ENCODE data around the gene DGKB.

DNA sequence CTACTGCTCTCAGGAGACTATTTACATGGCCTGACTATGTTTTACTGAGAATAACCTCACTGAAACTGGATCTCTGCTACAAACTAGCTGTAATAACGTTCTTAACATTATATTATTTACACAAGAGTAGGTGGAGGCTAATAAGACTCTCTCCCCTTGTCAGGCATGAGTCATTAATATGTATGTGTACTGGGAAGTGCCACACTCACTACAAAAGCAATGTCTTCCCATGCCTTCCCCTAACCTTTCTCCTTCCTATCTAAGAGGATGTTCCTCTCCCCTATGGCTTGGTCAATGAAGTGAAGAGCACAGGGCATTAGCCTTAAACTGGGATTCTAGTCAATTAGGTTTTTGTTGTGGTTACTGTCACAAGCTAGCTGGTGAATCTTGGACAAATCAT, 147.9 kb downstream of the DGKB start:
- TF ChIP-seq POLR2AphosphoS5 (IDR thresholded peaks at IDR 0.05; ENCODE audit: low read depth): no peak
- TF ChIP-seq, protein P1, sequence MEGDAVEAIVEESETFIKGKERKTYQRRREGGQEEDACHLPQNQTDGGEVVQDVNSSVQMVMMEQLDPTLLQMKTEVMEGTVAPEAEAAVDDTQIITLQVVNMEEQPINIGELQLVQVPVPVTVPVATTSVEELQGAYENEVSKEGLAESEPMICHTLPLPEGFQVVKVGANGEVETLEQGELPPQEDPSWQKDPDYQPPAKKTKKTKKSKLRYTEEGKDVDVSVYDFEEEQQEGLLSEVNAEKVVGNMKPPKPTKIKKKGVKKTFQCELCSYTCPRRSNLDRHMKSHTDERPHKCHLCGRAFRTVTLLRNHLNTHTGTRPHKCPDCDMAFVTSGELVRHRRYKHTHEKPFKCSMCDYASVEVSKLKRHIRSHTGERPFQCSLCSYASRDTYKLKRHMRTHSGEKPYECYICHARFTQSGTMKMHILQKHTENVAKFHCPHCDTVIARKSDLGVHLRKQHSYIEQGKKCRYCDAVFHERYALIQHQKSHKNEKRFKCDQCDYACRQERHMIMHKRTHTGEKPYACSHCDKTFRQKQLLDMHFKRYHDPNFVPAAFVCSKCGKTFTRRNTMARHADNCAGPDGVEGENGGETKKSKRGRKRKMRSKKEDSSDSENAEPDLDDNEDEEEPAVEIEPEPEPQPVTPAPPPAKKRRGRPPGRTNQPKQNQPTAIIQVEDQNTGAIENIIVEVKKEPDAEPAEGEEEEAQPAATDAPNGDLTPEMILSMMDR (IDR thresholded peaks at IDR 0.05; ENCODE audit: insufficient read depth, low read length): no peak
- TF ChIP-seq, protein P2, sequence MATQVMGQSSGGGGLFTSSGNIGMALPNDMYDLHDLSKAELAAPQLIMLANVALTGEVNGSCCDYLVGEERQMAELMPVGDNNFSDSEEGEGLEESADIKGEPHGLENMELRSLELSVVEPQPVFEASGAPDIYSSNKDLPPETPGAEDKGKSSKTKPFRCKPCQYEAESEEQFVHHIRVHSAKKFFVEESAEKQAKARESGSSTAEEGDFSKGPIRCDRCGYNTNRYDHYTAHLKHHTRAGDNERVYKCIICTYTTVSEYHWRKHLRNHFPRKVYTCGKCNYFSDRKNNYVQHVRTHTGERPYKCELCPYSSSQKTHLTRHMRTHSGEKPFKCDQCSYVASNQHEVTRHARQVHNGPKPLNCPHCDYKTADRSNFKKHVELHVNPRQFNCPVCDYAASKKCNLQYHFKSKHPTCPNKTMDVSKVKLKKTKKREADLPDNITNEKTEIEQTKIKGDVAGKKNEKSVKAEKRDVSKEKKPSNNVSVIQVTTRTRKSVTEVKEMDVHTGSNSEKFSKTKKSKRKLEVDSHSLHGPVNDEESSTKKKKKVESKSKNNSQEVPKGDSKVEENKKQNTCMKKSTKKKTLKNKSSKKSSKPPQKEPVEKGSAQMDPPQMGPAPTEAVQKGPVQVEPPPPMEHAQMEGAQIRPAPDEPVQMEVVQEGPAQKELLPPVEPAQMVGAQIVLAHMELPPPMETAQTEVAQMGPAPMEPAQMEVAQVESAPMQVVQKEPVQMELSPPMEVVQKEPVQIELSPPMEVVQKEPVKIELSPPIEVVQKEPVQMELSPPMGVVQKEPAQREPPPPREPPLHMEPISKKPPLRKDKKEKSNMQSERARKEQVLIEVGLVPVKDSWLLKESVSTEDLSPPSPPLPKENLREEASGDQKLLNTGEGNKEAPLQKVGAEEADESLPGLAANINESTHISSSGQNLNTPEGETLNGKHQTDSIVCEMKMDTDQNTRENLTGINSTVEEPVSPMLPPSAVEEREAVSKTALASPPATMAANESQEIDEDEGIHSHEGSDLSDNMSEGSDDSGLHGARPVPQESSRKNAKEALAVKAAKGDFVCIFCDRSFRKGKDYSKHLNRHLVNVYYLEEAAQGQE (IDR thresholded peaks at IDR 0.05; ENCODE audit: insufficient replicate concordance, low read depth): no peak
- TF ChIP-seq GABPA (IDR thresholded peaks at IDR 0.05; ENCODE audit: low read depth): no peak
